ENCODE data around the gene GP1BB.

DNA sequence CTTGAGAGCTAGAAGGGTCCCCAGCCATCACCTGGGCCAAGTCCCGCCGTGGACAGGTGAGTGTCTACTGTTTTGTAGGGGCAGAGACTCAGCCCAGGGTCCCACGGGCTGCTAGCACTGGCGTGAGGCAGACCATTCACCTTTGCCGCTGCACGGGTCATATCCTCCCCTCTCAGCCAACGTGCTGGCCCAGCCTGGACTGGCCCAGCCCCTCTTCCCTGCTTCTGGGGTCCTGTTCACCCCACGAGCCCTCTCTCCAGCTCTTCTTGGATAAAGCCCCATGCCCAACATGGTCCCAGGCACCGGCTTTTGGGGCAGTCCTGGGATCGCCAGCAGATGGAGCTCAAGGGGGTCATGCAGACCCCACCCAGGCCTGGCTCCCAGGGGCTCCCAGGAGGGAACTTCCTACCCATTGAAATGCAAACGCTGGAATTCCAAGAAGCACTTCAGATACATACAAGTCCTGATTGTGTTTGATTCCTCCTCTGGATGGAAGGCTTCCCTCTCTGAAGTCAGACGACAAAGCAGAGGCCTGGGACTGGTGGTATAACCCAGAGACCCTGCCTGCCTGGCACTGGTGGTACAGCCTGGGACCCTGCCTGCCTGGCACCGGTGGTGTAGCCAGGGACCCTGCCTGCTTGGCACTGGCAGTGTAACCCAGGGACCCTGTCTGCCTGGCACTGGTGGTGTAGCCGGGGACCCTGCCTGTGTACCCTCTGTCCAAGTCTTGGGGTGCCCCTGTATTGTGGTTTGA is 18.0 kb upstream of the GP1BB start:
- no peak for TF ChIP-seq POLR2A (IDR thresholded peaks at IDR 0.05)
- TF ChIP-seq, protein P1, sequence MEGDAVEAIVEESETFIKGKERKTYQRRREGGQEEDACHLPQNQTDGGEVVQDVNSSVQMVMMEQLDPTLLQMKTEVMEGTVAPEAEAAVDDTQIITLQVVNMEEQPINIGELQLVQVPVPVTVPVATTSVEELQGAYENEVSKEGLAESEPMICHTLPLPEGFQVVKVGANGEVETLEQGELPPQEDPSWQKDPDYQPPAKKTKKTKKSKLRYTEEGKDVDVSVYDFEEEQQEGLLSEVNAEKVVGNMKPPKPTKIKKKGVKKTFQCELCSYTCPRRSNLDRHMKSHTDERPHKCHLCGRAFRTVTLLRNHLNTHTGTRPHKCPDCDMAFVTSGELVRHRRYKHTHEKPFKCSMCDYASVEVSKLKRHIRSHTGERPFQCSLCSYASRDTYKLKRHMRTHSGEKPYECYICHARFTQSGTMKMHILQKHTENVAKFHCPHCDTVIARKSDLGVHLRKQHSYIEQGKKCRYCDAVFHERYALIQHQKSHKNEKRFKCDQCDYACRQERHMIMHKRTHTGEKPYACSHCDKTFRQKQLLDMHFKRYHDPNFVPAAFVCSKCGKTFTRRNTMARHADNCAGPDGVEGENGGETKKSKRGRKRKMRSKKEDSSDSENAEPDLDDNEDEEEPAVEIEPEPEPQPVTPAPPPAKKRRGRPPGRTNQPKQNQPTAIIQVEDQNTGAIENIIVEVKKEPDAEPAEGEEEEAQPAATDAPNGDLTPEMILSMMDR (IDR thresholded peaks at IDR 0.05), result no peak

All from prostate gland (tissue), 2 donors.